Activated CD4-positive, alpha-beta memory T cell treated with anti-CD3 and anti-CD28 coated beads for 36 hours (primary cell): ENCODE data around the gene CCN2. TPM values are rescaled to one million over a fixed set of nuclear protein-coding genes. Genes with fewer than 3 reads are reported as not detected.

Experiments used
- CTCF ChIA-PET: fragments of 350-600 bp; sonication (Branson Sonifier 250); formaldehyde crosslinking; loops from one replicate; lab custom pipeline; 2021; ENCODE audit warnings: antibody characterized with exemption, inconsistent platforms; lab: Charles Lee
- POLR2A ChIA-PET: fragments of 350-600 bp; sonication (Branson Sonifier 250); formaldehyde crosslinking; loops from one replicate; lab custom pipeline; 2021; ENCODE audit warnings: antibody characterized with exemption; lab: Charles Lee
- DNase-seq: peaks from one replicate; pipeline ENCODE4 v3.0.0-alpha.2; 2020
- H3K27ac Mint-ChIP-seq: one replicate; pipeline ENCODE4 v1.8.0; 2021; ENCODE audit warnings: mixed read lengths
- H3K27me3 Mint-ChIP-seq: one replicate; pipeline ENCODE4 v1.8.0; 2021; ENCODE audit warnings: mixed read lengths
- H3K36me3 Mint-ChIP-seq: one replicate; pipeline ENCODE4 v1.8.0; 2021; ENCODE audit warnings: mixed read lengths
- H3K4me1 Mint-ChIP-seq: one replicate; pipeline ENCODE4 v1.8.0; 2021; ENCODE audit warnings: low read depth, mixed read lengths
- H3K4me3 Mint-ChIP-seq: one replicate; pipeline ENCODE4 v1.8.0; 2021; ENCODE audit warnings: mild to moderate bottlenecking, mixed read lengths
- H3K9me3 Mint-ChIP-seq: one replicate; pipeline ENCODE4 v1.8.0; 2021; ENCODE audit warnings: mixed read lengths
- intact Hi-C: fragments of 100-400 bp; cut with micrococcal nuclease; formaldehyde crosslinking; loops from one replicate; pipeline ENCODE4 v1.15.1; 2023
- total RNA-seq, 2 experiments: library from RNA; stranded (reverse); gene quantifications; one replicate each; pipeline ENCODE4 v1.2.3, GENCODE V29; 2021

CCN2 gene, protein sequence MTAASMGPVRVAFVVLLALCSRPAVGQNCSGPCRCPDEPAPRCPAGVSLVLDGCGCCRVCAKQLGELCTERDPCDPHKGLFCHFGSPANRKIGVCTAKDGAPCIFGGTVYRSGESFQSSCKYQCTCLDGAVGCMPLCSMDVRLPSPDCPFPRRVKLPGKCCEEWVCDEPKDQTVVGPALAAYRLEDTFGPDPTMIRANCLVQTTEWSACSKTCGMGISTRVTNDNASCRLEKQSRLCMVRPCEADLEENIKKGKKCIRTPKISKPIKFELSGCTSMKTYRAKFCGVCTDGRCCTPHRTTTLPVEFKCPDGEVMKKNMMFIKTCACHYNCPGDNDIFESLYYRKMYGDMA
- not detected for total RNA-seq

DNA sequence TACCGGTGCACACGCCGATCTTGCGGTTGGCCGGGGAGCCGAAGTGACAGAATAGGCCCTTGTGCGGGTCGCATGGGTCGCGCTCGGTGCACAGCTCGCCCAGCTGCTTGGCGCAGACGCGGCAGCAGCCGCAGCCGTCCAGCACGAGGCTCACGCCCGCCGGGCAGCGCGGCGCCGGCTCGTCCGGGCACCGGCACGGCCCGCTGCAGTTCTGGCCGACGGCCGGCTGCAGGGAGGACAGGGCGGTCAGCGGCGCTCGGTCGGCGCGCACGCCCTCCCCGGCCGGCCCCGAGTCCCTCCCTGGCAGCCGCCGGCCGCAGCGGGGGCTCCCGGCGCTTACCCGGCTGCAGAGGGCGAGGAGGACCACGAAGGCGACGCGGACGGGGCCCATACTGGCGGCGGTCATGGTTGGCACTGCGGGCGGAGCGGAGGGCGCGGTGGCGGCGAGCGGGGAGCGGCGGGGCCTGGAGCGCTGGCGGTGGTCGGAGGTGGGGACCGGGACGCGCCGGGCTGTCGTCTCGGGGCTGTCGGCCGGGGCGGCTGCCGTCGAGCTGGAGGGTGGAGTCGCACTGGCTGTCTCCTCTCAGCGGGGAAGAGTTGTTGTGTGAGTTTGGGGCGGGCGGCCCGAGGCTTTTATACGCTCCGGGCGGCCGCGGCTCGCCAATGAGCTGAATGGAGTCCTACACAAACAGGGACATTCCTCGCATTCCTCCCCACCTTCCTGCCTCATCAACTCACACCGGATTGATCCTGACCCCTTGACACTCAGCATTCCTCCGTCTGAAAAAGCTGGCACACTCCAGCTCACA, at the start of gene CCN2:
TSS of gene CCN2 (minus strand) at position 606 of the 809 bp plus-strand sequence. CDS start at position 406, 200 bp downstream.
- Mint-ChIP-seq H3K9me3 (no peaks in the 10 kb centered on the region), H3K4me3 (peak within 1 kb of the TSS; percentile 71), H3K36me3 (no peaks in the 10 kb centered on the region), H3K27ac (no peak within 1 kb of the TSS), H3K27me3 (peaks cover 54% of the 10 kb centered on the region), H3K4me1 (peaks cover 15% of the 10 kb centered on the region)
- intact Hi-C loops: no loop called here
- ChIA-PET POLR2A (no interaction called here), CTCF (interaction anchor here (0.8 kb wide), 1 partner anchor 36 kb away, joined by 3 read pairs; no protein-coding TSS in a partner anchor)
- DNase-seq: peak; percentile 11

DNA sequence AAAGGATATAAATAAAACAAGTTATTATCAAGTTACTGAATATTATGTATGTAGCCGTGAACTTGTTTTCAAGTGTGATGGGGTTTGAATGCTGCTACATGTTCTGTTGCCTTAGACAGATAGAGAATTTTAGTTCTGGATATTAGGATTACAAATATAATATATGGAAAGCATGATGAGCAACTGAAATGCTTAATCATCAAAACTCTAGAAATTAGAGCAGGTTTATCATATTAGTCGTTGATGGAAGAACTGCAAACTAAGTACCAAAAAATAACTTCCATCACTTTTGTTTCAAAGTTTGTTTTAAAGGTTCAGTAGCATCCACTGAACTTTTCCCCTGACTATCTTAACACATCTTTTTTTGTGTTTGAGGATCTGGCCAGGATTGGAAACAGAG, 49.1 kb upstream of the CCN2 start:
- DNase-seq: no peak
- Mint-ChIP-seq H3K36me3 (no peaks in the 10 kb centered on the region), H3K27ac (no peak overlapping the region), H3K27me3 (peaks cover 4% of the 10 kb centered on the region), H3K4me1 (no peaks in the 10 kb centered on the region), H3K4me3 (no peak overlapping the region), H3K9me3 (peaks cover 9% of the 10 kb centered on the region)
- intact Hi-C loops: no loop called here
- POLR2A ChIA-PET: no interaction called here
- CTCF ChIA-PET: no interaction called here

DNA sequence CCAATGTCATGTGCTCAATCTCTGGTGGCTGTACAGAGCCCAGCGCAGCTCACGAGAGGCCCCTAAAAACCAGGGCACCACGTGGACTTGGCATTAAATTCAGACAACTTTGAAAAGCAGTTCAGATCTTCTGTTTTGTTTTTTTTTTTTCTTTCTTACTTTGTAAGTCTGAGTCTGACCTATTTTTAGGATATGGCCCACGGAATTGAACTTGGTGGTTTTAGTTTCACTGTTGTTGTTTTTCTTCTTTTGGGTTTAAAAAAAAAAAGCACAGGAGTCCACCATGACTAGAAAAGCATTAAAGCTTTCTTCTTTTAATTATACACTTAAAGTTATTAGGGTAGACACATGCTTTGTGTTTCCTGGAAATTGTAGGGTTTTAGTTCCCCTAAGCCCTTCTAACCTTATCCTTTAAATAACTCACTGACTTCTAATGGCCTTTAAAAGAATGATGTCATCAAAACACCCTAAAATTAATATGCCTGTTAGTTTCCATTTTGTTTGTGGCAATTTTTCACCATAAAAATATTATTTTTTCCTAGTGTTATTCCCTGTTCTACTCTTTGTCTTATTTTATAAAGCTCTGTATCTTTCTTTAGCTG, 48.5 kb upstream of the CCN2 start:
- intact Hi-C loops: no loop called here
- H3K4me1 Mint-ChIP-seq: no peaks in the 10 kb centered on the region
- ChIA-PET CTCF (no interaction called here), POLR2A (no interaction called here)
- peaks cover 4% of the 10 kb centered on the region for H3K27me3 Mint-ChIP-seq
- H3K9me3 Mint-ChIP-seq: peaks cover 9% of the 10 kb centered on the region
- no peaks in the 10 kb centered on the region for H3K36me3 Mint-ChIP-seq
- no peak overlapping the region for H3K4me3 Mint-ChIP-seq
- no peak for DNase-seq
- H3K27ac Mint-ChIP-seq: no peak overlapping the region

DNA sequence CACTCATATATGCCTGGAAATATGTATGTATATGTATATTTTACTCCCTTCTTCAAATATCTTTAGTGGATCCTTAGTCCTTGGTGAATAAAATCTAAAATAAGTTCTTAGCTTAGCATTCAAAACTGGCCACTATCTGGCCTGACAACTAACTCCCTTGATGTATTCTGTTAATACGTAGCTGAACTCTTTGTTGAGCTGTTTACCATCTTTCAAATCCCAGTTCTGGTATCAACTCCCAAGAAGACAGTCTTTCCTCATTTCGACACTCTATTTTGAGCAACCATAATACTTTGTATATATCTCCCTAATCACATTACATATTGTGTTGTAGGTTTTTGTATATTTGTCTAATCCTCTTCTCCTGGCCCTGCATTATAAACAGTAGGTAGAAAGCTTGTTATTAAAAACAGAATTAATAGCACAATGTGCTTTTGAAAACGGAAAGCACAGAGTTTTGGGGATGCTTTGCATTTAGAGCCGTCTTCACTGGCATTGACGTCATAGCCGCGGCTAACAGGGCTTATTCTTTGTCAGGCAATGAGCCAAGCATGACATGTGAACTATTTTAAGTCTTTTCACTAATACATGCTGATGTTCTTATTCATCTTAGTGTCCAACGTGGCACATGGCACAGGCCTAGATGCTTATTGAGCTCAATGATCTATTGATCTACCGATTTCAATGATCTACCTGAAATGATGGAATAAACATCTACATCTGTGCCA, 47.2 kb upstream of the CCN2 start:
- Mint-ChIP-seq H3K36me3 (no peaks in the 10 kb centered on the region), H3K27me3 (peaks cover 4% of the 10 kb centered on the region), H3K4me1 (no peaks in the 10 kb centered on the region), H3K9me3 (peaks cover under 1% of the 10 kb centered on the region), H3K27ac (no peak overlapping the region), H3K4me3 (no peak overlapping the region)
- ChIA-PET POLR2A (no interaction called here), CTCF (no interaction called here)
- intact Hi-C loops: no loop called here
- no peak for DNase-seq

DNA sequence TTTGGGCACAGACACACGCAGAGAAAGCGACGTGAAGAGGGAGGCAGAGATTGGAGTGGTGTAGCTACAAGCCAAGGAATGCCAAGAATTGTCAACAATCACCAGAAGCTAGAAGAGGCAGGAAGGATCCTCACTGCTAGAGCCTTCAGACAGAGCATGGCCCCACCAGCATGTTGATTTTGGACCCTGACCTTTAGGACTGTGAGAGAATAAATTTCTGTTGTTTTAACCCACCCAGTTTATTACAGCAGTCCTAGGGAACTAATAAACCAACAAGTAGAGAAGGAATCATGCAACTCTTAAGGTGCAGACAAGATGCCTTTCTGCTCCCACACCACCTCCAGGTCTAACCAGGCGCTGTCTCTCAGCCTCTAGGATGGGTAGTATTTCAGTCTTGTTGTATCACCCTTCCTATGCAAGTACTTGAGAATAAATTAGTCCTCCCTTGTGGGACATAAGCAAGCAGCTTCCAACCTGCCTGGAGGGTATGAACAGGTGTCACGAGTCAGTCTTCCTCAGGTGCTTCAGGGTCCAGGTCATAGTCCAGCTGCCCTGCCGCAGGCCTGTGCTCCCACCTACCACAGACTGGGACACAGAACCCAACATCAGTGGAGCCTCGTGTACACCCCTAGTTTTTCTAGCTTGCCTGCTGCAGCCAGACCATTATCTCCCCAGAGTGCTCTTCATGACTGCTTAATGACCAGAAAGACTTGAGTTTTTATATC, 46.4 kb upstream of the CCN2 start:
- Mint-ChIP-seq H3K27ac (no peak overlapping the region), H3K4me3 (no peak overlapping the region), H3K9me3 (no peaks in the 10 kb centered on the region), H3K36me3 (no peaks in the 10 kb centered on the region), H3K27me3 (peaks cover 4% of the 10 kb centered on the region), H3K4me1 (no peaks in the 10 kb centered on the region)
- ChIA-PET POLR2A (no interaction called here), CTCF (no interaction called here)
- intact Hi-C loops: no loop called here
- DNase-seq: no peak

DNA sequence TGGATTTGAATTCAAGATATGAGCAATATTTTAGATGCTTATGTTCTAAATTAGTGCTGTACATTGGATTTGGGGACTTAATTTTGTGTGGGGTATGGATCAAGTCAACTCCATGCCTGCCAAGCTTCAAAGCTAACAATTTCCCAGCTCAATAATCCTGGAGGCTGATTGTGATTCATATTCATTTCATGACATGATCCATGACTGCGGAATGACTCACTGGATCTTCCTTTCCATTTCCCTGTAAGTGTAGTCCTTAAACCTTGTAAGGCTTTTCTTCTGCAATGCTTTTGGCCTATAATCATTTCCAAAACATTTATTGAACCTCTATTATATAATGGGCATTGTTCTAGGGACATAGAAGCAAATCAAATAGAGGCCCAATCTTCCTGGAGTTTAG, 44.7 kb upstream of the CCN2 start:
- no peaks in the 10 kb centered on the region for H3K9me3 Mint-ChIP-seq
- ChIA-PET POLR2A (no interaction called here), CTCF (no interaction called here)
- peaks cover 4% of the 10 kb centered on the region for H3K27me3 Mint-ChIP-seq
- intact Hi-C loops: no loop called here
- H3K27ac Mint-ChIP-seq: no peak overlapping the region
- H3K4me1 Mint-ChIP-seq: no peaks in the 10 kb centered on the region
- DNase-seq: no peak
- no peaks in the 10 kb centered on the region for H3K36me3 Mint-ChIP-seq
- no peak overlapping the region for H3K4me3 Mint-ChIP-seq

DNA sequence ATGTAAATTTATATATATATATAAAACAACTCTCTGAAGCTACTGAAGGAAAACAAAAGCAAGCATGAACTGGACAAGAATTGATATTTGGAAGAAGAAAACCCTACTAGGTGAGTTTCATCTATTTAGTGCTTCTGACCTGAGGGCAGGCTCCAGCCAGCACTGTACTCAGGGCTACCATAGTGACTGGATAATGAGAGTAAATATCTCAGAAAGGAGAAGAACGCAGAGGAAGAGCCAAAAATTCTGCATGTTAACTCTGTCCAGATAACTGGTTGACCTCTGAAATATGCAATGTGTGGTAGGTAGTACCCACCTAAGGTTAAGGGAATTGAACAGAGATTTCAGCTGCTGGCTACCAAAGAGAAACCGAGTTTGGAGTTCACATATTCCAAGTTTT, 41.4 kb upstream of the CCN2 start:
- no peak overlapping the region for H3K27ac Mint-ChIP-seq
- DNase-seq: no peak
- no peaks in the 10 kb centered on the region for H3K36me3 Mint-ChIP-seq
- intact Hi-C loops: no loop called here
- H3K4me3 Mint-ChIP-seq: no peak overlapping the region
- H3K4me1 Mint-ChIP-seq: no peaks in the 10 kb centered on the region
- ChIA-PET CTCF (no interaction called here), POLR2A (no interaction called here)
- H3K9me3 Mint-ChIP-seq: no peaks in the 10 kb centered on the region
- H3K27me3 Mint-ChIP-seq: peaks cover 2% of the 10 kb centered on the region

DNA sequence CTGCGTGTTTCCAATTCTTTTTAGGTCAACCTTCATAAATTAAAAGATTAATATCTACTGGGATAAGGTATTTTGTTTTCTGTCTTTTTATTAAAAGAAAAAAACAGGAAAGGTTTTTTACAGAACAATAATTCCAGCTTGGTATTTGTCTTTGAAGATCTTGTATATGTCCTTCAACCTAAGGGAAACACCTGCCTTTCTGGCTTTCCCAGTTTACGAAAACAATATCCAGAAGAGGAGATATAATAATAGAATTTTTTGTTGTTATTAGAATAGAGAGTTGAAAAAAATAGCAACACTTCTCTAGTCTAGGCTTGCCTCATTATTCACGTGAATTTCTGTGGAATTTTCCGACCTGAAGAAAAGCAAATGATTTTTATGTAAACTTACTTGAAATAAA, 37.9 kb upstream of the CCN2 start:
- Mint-ChIP-seq H3K27me3 (peaks cover 2% of the 10 kb centered on the region), H3K4me1 (no peaks in the 10 kb centered on the region), H3K4me3 (no peak overlapping the region), H3K27ac (no peak overlapping the region), H3K9me3 (no peaks in the 10 kb centered on the region), H3K36me3 (no peaks in the 10 kb centered on the region)
- intact Hi-C loops: no loop called here
- no peak for DNase-seq
- ChIA-PET CTCF (no interaction called here), POLR2A (no interaction called here)

DNA sequence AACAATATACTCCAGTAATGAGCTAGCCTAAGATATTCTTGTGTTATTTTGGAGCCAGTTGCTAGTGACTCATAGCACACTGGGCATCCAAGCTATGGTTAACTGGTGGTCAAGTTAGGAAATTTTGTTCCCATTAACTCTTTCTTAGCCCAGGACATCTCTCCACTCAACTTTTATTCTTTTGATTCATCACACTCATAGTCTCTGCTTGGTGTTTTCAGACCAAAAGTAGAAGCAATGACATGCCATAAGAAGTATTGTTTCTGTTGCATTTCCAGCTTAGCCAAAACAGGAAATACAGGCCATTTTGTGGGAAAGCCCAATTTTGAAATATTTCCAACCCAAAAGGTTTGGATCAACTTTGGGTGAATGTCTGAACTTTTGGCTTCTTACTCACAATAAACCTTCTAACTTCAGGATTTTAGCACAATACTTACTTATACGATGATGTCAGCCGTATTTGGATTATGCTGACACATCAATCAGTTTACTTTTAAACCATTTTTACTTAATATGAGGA, 31.6 kb upstream of the CCN2 start:
- Mint-ChIP-seq H3K27ac (no peak overlapping the region), H3K9me3 (no peaks in the 10 kb centered on the region), H3K4me1 (no peaks in the 10 kb centered on the region), H3K4me3 (no peak overlapping the region), H3K36me3 (no peaks in the 10 kb centered on the region), H3K27me3 (peaks cover 2% of the 10 kb centered on the region)
- DNase-seq: no peak
- ChIA-PET CTCF (no interaction called here), POLR2A (no interaction called here)
- intact Hi-C loops: no loop called here

DNA sequence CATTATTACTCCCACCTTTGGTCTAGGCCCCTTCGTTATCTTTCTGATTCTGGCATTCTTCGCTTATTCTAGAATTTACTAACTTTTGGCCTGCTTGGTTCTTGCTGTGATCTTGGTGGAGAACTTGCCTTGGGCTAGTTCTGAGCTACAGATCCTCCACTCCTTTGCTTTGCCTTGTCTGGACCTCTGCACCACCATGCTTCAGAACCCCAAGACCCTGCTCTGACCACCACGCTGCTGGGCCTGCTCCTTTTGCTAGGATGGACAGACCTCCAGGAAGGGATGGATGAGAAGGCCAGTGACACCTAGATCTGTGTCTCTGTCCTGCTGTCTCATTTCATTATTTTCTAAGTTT, 30.4 kb upstream of the CCN2 start:
- intact Hi-C loops: no loop called here
- H3K9me3 Mint-ChIP-seq: no peaks in the 10 kb centered on the region
- no peaks in the 10 kb centered on the region for H3K27me3 Mint-ChIP-seq
- POLR2A ChIA-PET: no interaction called here
- no peak overlapping the region for H3K4me3 Mint-ChIP-seq
- H3K4me1 Mint-ChIP-seq: no peaks in the 10 kb centered on the region
- DNase-seq: no peak
- H3K27ac Mint-ChIP-seq: no peak overlapping the region
- CTCF ChIA-PET: no interaction called here
- no peaks in the 10 kb centered on the region for H3K36me3 Mint-ChIP-seq

DNA sequence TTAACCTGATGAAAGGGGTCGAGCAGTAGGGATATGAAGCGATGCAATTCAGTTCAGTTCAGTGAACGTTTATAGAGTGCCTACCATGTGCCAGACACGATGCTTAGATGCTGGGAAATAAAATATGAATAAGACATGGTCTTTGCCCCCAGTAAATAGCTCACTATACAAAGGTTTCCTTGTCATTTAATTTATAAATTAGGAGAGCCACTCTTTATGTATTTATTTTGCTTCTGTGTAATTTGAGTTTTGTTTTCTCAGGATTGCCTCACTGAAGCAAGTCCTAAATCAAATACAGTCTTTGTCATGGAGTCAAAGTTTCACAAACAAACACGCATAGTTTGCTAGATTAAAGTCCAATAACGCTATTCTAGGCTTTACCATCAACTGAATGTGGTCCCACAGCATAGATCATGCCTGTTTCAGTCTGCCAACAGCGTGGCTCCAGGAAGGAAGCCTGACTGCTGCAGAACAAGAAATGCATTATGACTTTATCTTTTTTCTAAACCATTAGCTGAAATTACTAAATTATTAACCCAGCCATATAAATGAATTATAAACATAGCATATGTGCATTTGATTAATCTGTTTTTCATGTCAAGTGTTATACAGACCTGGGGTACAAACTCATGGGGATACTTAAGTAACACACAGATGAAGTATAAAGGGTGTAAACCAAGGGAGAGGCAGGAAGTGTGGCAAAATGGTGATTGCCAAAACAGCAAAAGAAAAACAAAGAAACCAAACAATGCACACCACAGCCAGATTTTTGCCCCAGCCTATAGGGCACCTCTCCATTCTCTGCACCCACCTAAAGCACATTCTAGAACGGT, 29.8 kb upstream of the CCN2 start:
- no peak overlapping the region for H3K27ac Mint-ChIP-seq
- H3K4me3 Mint-ChIP-seq: no peak overlapping the region
- ChIA-PET CTCF (no interaction called here), POLR2A (no interaction called here)
- intact Hi-C loops: no loop called here
- no peaks in the 10 kb centered on the region for H3K27me3 Mint-ChIP-seq
- H3K36me3 Mint-ChIP-seq: no peaks in the 10 kb centered on the region
- DNase-seq: no peak
- no peaks in the 10 kb centered on the region for H3K4me1 Mint-ChIP-seq
- H3K9me3 Mint-ChIP-seq: no peaks in the 10 kb centered on the region
